ENCODE results near the gene PRPSAP1. TPM values are rescaled to one million over a fixed set of nuclear protein-coding genes. Genes with fewer than 3 reads are reported as not detected.

Gene PRPSAP1
- total and polyA plus RNA-seq, 12 donors = 26.0 to 79.3 (median 43.1) TPM

- H3K4me1 ChIP-seq (replicated peaks in 1 of 2) = peaks cover 26 to 35% of the 10 kb centered on the region in 2 donors
- DNase-seq = peak in 4 of 7 donors; percentile 28 to 42 (median 36)
- TF ChIP-seq POLR2A (IDR thresholded peaks at IDR 0.05) (no peak), CTCF (IDR thresholded peaks at IDR 0.05) (peak in 5 of 6 experiments; percentile 6 to 39 (median 22))
Observed at GRCh38 chr17:76383546-76384221, 30.0 kb upstream of the PRPSAP1 start.

GRCh38 chr17:76382803-76383545, 29.3 kb upstream of the PRPSAP1 start:
- no peak for TF ChIP-seq POLR2A (IDR thresholded peaks at IDR 0.05)
- TF ChIP-seq CTCF (IDR thresholded peaks at IDR 0.05) = no peak
- WGBS, 4 donors = 1 to 4% (median 2%) methylated on average over 11 to 80 of the region's 80 CpGs
- no peaks in the 10 kb centered on the region for H3K9me3 ChIP-seq (replicated peaks in 1 of 3)
- DNase-seq = peak in 3 of 7 donors; percentile 31 to 51 (median 38)
- peak overlapping the region in 2 of 5 donors; percentile 71 to 77 for H3K27ac ChIP-seq
- peak overlapping the region in 2 of 4 donors; percentile 26 to 69 for H3K4me3 ChIP-seq
- intact Hi-C loops (cut with DNase I) = no loop called here
- H3K4me1 ChIP-seq (replicated peaks in 1 of 2) = peaks cover 26 to 35% of the 10 kb centered on the region in 2 donors
- no peaks in the 10 kb centered on the region for H3K36me3 ChIP-seq (replicated peaks in 1 of 2)
- no peaks in the 10 kb centered on the region for H3K27me3 ChIP-seq

More at GRCh38 chr17:76383546-76384221, 30.0 kb upstream of the PRPSAP1 start:
- Histone ChIP-seq H3K27ac (peak overlapping the region in 4 of 5 donors; percentile 2 to 77 (median 44)), H3K36me3 (replicated peaks in 1 of 2) (no peaks in the 10 kb centered on the region), H3K27me3 (no peaks in the 10 kb centered on the region), H3K4me3 (peak overlapping the region in 2 of 4 donors; percentile 26 to 69), H3K9me3 (replicated peaks in 1 of 3) (no peaks in the 10 kb centered on the region)
- intact Hi-C loops (cut with DNase I) = no loop called here
- WGBS, 4 donors = 1% methylated on average over 45 to 65 of the region's 65 CpGs; no CpG with 5 or more reads in 1 of the 4 donors

GRCh38 chr17:76382351-76382802, 28.7 kb upstream of the PRPSAP1 start:
- Histone ChIP-seq H3K9me3 (replicated peaks in 1 of 3) (no peaks in the 10 kb centered on the region), H3K27me3 (no peaks in the 10 kb centered on the region), H3K27ac (peak overlapping the region in 2 of 5 donors; percentile 71 to 77), H3K4me1 (replicated peaks in 1 of 2) (peaks cover 26 to 35% of the 10 kb centered on the region in 2 donors), H3K36me3 (replicated peaks in 1 of 2) (no peaks in the 10 kb centered on the region), H3K4me3 (peak overlapping the region in 1 of 4 donors; percentile 69)
- WGBS, 4 donors = 30 to 35% (median 33%) methylated on average over 12 to 21 of the region's 21 CpGs
- intact Hi-C loops (cut with DNase I) = no loop called here
- TF ChIP-seq CTCF (IDR thresholded peaks at IDR 0.05) (no peak), POLR2A (IDR thresholded peaks at IDR 0.05) (no peak)
- no peak for DNase-seq

All from adrenal gland (tissue), 12 donors.